Measurements from ENCODE around the gene MNX1.

Gene MNX1

DNA sequence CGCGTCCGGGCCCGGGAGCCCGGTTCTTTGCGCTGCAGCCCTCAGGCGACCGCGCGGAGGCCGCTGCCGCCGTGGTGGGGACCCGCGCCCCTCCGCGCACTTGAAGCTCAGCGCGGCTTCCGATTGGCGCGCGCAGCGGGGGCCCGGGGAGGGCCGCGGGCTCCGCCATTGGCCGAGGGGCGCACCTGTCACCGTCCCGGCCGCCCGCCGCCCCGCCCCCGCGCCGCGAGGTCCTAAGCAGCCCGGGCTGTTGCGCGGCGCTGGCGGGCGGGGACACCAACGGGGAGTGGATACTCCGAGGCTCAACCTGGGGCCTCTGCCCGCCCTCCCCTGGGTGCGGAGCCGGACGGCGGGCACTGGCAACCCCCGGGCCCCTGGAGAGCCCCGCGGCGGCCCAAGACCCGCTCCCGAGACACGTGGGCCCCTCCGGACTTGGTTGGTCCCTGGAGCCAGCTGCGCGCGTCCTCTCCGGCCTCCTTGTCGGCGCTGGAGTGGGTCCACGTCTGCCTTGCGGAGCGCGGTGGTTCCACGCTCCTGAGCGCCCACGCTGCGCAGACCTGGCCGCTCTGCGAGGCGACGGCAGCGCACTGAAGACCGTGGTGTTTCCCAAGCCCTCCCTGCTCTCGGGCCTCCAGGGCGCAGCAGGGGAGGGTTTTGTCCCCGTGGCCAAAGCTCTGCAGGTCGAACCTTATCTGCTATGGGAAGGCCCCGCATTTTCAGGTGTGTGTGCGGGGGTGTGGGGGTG, at the start of gene MNX1:
TSS of gene MNX1 (minus strand) at position 76 of the 745 bp plus-strand sequence. CDS start 313 bp downstream, outside the sequence.
- DNase-seq (ENCODE audit: low read depth in 3 of 3): no peak

DNA sequence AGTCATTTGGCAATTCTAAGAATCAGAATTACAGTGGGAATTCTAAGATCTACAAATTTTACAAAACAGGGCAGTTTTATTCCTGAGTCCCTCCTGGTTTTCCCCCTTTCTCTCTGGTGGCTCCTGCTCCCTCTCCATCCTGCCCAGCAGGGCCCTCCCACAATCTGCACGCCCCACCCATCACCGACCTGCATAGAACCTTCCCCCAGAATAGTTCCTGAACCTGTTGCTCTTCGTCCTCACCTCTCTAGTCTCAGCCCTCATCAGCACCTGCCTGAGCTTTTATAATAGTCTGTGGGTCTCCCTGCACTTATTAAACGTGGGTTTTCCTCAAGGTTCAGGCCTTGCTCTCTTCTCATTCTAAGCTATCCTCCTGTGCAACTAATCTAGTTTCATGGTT, 49.1 kb upstream of the MNX1 start:
- no peak for DNase-seq (ENCODE audit: low read depth in 3 of 3)

DNA sequence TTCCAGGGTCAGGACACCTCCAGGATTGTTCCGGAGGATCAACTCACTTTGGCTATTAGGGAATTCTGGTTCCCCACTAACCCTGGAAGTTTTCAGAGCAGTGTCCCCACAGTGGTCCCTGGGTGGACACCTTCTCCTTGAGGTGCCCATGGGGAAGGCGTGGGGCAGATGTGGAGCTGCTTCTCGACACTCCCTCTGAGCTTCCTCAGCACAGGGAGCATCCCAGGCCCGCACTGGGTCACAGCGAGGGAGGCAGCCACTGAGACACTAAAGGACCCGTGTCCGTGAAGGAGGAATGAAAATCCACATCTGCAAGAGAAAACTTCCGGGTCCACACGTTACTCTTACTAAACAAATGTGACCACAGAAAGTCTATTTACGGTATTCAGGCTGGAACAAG, 48.2 kb upstream of the MNX1 start:
- no peak for DNase-seq (ENCODE audit: low read depth in 3 of 3)

DNA sequence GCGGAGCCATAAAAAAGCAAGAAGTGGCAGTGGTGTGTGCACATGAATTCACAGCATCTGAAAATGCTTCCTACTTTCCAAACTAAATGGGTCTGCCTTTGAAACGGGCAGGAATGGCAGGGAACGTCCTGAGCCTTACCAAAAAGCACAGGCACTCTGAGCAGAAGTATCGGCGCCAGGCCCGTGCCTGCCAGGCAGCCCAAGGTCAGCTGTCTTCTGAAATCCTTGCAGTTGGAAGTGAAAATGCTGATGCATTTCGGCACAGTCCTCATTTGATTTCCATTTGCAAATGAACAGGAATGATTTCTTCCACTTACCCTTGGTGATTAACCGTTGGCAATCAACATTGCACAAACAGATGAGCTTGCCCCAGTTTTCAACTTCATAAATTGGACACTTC, 47.6 kb upstream of the MNX1 start:
- DNase-seq (ENCODE audit: low read depth in 3 of 3): no peak

DNA sequence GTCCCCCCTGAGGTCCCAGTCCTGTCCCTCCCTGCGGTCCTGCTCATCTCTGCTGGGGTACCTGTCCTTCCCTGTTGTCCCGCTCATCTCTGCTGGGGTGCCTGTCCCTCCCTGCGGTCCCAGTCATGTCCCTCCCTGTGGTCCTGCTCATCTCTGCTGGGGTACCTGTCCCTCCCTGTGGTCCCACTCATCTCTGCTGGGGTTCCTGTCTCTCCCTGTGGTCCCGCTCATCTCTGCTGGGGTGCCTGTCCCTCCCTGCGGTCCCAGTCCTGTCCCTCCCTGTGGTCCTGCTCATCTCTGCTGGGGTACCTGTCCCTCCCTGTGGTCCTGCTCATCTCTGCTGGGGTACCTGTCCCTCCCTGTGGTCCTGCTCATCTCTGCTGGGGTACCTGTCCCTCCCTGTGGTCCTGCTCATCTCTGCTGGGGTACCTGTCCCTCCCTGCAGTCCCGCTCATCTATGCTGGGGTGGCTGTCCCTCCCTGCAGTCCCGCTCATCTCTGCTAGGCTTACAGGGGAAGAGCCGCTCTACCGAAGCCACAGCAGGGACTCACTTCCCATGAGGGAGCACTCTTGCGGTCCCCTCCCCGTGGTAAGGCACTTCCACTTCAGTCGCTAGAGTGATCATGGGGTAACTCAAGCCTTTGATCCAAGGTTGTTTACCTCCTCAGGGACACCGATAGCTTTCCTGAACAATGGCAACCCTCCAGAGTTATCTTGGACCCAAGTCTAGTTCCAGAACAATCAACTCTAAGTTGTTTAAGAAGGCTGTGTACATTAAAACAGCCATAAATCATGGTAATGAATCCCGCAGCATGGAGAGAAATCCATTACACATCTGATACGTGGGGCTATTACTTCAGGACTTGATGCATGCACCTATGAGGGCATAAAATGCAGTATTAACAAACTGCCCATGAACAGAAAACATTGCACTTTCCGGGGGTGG, 46.8 kb upstream of the MNX1 start:
- DNase-seq (ENCODE audit: low read depth in 3 of 3): no peak

DNA sequence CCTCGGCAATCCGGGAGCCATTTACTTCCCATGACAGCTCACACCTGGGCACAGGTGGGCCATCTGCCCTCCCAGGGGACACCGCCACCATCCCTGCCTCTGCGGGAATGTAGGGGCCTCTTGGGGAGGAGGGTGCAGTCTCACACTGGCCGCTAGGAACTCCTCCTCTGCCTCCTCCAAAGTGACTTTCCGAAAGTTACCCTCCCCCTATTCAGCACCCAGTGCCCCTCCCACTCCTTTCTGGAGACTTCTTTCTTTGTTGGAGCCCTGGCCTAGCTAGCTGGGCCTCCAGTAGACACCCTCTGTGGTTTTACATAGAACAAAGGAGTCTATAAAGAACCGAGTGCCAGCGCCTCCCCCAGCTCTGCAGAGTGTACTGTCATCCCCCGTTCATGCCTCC, 45.8 kb upstream of the MNX1 start:
- DNase-seq (ENCODE audit: low read depth in 3 of 3): no peak

DNA sequence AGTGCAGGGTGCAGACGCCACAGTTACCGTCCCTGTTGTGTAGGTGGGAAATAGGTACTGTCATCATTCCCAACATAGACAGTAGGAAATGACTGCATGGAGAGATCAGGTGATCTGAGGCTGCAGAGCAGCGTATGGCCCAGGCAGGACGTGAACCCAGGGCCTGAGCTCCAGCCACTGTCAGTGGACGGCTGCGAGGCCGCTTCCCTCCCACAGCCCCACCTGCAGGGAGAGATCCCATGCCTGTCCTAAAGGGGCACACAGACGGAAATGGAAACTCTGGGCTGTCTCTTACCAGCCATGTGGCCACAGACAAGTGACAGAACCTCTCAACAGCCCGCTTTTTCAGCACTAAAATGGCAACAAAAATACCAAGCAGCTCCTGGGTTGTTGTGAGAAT, 44.5 kb upstream of the MNX1 start:
- no peak for DNase-seq (ENCODE audit: low read depth in 3 of 3)

DNA sequence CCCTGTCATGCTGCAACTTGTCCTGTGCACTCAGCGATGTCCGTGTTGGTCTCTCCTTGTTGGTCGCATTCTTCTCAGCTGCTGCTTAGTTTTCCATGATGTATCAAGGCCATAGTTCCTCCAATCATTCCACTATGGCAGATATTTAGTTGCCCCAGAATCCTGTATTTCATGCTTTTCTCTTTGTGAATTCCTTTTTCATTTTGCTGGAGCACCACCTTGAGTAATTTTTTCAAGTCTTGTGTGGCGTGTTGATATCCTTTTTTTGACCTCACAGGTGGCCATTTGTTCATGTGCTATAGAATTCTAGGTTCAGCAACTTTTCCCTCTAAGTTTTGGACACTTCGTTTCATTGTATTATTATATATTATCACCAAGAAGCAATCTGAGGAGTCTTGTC, 42.7 kb upstream of the MNX1 start:
- DNase-seq (ENCODE audit: low read depth in 3 of 3): no peak

DNA sequence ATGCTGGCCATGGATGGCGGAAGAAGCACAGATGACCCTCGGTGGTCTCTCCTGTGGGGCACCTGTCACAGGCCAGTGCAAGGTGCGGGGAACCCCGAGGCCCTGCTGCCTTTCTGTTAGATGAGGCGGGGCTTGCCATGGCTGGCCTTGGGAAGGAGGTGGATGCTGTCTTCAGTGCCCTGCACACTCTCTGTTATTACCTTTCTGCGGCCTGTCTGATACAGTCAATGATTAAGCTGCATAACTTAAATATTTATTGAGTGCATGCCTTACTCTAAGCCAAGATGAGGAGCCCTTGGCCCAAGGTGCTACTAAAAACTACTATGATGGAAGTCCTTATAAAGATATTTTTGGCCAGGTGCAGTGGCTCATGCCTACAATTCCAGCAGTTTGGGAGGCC, 36.7 kb upstream of the MNX1 start:
- no peak for DNase-seq (ENCODE audit: low read depth in 3 of 3)

DNA sequence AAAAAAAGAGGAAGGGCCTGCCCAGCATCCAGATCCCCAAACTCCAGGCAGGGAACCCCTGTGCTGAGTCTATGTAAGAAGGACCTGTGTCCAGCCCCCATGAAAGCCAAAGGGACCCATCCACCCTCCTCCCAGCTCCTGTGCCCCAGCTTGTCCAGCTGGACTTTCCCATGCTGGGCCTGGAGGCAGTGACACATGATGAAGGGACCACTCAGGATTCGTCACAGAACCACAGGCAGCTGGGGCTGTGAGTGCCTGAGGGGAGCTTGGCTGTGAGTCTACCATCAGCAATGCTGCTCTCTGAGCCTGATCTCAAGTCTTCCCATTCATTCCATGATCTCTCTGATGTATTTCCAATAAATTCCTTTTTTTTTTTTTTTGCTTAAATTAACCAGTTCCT, 36.2 kb upstream of the MNX1 start:
- DNase-seq (ENCODE audit: low read depth in 3 of 3): no peak

DNA sequence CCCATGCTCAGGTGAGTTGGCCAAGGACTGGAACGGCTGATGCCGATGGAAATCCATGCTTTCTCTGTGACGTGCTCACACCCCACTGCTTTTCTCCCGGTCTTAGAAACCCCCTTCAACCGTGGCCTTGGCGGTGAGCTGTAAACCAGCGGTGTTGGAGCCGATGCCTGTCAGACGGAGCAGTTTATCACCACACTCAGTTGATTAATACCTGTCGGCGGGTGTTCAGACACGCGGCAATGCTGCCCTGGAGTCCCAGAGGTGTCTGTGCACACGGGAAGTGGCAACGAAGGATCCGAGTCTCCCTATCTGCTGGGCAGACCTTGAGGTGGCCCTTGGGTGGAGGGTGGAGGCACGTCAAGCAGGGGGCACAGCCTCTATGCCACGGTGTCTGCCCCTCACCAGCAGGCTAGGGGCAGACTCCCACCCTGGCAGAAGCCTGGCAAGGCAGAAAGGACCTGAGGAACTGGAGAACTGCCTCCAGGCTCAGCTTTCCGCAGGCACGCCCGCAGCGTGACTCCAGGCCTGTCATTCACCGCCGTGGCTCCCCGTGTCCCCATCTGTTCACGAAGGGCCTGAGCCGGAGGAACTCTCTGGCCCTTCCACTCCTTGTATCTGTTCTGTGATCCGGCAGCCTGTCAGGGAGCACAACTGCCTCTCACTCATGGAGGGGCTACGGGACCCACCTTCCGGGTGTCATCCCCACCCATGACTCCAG, 34.6 kb upstream of the MNX1 start:
- DNase-seq (ENCODE audit: low read depth in 3 of 3): no peak

DNA sequence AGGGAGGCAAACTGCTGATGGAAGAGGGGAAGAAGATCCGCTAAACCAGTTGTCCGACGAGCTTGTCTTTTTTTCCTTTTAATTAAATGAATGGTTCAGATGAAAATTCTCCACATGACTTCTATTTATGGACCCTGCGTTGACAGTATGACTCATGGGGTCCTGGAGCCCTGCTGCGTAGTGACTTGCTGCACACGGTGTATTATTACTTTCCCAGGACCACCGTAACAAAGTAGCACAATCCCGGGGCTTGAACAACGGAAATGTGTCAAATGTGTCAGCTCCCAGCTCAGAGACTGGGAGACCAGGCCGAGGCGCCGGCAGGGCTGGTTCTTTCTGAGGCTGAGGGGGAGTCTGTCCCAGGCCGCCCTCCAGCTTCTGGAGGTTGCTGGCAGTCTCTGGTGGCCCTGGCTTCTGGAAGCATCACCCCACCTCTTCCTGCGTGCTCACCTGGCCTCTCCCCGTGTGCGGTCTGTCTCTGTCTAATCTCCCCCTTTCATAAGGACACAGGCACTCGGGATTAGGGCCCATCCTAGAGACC, 33.8 kb upstream of the MNX1 start:
- no peak for DNase-seq (ENCODE audit: low read depth in 3 of 3)

DNA sequence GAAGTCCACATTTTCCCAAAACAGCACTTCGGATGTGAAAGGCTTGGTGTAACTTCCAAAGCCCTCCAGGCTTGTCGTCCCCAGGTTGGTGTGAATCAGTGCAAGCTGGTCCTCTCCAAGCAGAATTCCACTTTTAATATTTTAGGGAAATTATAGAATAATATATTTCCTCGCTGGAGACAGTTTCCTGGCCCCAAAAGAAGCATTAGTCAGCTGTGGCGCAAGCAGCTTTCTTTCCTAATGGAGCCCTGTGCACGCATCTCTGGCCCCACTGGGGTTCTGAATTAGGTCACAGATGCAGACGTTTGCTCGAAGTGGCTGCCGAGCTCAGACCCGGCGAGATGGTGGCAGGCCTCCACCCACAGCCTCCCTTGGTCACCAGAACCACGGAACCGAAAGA, 33.3 kb upstream of the MNX1 start:
- DNase-seq (ENCODE audit: low read depth in 3 of 3): no peak

DNA sequence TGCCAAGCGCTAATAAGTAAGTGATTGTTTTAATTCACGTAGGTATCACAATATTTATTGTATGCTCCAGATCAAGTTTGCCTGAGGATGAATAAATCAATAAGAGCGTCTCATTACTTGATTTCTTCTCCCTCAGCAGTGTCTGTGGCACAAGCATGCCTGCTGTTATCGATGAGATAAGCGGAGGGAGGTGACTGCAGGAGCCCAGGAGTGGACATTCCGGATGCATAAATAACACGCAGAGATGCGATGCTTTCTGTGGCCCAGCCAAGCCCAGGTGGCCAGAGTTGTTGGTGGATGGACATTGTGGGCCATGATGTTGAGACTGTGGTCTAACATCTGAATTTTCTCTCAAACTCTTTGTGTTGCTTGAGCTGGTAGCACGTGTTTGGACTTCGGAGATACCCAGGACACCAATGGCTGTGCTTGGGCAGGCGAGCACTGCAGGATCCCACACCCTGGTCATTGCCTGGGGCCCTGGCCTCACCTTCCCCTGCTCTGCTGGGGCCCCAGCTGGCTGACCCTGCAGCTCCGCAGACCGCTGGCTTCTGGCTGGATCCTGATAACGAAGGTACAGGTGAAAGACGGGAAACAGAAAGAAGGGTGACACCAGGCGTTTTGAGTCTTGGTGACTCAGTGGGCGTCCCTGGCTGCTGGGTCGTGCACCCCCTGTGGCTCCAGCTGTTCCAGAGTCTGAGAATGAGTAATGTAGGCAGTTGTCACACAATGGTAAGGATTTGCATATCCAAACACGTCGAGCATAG, 31.2 kb upstream of the MNX1 start:
- no peak for DNase-seq (ENCODE audit: low read depth in 3 of 3)

DNA sequence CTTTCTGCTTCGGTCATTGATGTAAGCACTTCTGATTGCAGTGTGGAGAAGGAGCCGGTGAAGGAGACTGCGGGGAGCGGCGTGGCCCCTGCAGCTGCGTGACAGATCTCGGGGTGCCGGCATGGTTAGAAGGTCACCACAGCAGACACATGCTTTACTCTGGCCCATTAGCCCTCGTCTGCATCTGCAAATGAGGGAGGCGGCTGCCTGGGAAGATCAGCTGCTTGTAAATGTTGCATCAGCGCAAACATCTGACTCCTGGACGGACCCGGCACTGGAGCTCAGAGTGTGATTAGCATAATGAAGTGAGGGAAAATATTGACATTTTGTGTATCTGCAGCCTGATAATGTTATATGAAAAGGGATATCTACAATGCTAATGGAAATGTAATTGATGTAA, 30.5 kb upstream of the MNX1 start:
- DNase-seq (ENCODE audit: low read depth in 3 of 3): no peak

DNA sequence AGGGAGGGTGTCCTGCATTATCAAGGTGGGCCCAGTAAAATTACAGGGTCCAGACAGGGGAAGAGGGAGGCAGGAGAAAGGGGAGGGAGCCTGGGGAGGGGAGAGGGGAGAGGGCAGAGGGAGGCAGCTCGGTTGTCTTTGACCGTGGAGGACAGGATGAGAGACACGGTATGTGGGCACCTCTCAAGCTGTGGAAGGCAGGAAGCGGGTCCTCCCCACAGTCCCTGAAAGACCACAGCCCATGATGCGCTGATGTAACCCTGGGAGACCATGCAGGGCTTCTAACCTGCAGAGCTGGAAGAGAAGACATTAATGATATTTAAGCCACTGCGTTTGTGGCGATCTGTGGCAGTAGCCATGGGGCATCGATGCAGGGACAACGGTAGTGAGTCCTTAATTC, 27.2 kb upstream of the MNX1 start:
- no peak for DNase-seq (ENCODE audit: low read depth in 3 of 3)

DNA sequence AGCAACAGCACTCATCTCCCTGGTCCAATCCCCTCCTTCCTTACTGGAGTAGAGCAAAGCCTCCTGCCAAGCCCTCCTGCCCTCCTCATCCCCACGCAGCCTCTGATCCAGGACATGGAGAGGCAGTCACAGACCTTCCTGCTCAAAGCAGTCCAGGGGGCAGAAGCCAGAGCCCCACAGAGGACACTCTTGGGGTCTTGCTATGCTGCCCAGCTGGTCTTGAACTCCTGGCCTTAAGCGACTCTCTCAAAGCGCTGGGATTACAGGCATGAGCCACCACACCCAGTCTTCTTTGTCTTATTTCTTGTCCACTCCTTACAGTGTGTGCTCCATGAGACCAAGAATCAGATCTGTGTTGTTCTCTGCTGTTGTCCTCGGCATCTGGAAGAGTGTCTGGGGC, 26.6 kb upstream of the MNX1 start:
- no peak for DNase-seq (ENCODE audit: low read depth in 3 of 3)

DNA sequence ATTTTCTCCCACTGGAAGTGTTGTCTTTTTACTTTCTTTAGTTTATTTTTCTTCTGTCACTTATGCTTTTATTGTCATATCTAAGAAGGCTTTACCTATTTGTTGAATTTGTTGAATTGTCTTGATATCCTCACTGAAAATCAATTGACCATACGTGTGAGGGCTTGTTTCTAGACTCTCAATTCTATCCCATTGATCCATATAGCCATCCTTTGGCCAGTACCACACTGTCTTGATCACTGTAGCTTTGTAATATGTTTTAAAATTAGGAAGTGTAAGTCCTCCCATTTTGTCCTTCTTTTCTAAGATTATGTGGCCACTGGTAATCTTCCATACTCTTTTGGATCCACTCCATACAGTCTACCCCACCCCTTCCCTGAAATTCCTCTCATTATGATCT, 25.5 kb upstream of the MNX1 start:
- no peak for DNase-seq (ENCODE audit: low read depth in 3 of 3)

DNA sequence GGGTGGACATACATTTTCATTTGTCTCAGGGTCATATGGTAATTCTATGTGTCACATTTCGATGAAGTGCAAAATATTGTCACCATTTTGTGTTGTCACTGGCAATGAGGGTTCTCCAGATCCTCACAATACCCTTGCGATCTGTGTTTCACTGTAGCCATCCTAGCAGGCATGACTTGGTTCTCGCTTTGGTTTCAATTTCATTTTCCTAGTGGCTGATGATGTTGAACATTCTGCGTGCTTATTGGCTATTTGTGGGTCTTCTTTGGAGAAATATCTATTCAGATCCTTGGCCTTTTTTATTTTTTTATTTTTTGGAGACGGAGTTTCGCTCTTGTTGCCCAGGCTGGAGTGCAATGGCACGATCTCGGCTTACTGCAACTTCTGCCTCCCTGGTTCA, 24.8 kb upstream of the MNX1 start:
- DNase-seq (ENCODE audit: low read depth in 3 of 3): no peak

DNA sequence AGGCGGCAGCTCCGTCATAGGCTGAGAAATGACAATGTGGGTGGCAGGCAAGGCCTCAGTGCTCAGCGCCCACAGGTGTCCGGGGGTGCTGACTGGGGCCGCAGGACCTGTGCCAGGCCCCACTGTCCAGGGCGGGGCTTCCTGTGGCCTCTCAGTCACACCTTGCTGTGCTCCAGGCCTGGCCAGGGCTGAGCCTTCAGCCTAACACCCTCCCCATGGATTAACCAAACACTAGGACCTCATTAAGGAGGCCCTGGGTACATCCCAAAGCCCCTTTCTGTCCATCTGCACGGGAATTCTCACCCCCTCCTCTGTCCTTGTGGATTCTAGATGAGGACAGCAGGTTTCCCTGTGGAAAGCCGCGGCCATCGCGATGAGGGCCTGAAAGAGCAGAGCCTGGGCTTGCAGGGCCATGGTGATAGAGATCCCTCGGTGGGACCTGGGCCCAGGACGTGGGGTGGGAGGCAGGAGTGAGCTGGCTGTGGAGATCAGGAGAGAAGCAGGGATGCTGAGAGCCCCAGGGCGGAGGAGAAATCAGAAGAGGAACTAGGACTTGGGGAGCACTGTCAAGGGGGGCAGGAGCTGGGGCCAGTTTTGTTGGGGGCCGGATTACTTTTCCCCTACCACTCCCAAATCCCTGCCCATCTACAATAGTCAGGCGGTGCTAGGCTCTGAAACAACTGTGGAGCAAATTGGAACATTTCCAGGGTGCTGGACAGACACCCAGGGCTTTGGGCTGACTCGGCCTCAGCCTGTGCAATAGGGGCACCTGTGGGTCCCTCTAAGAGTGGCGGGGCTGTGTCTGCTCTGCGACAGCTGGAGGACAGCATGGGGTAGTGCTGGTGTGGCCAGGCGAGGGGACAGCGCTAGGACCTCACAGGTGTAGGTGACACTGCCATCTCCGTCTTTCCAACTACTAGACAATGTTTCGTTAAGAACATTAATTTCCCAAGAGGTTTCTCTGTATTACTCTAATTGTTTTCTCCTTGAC, 23.3 kb upstream of the MNX1 start:
- no peak for DNase-seq (ENCODE audit: low read depth in 3 of 3)

All from stimulated activated CD4-positive, alpha-beta T cell treated with anti-CD3 and anti-CD28 coated beads, TNF-alpha, amount 100 ng/mL, for 4 hours (primary cell).